Endodermal cell (in vitro differentiated cells): ENCODE results near the gene TNFSF10. TPM values are rescaled to one million over a fixed set of nuclear protein-coding genes. Genes with fewer than 3 reads are reported as not detected.
"Not testable (repeated sequence)": the region's sequence is repeated elsewhere in the genome, so short reads cannot be mapped to it uniquely, and the experiment has no call there.

ENCODE experiments used
- DNase-seq: peaks from one replicate; pipeline ENCODE4 v3.0.0-alpha.2; 2017
- H3K27ac ChIP-seq: 2 replicates; pipeline ENCODE4 v1.5.1; 2013; ENCODE audit warnings: mild to moderate bottlenecking, low read depth, low read length, moderate library complexity
- H3K27me3 ChIP-seq: 2 replicates; pipeline ENCODE4 v1.6.1; 2013; ENCODE audit warnings: mild to moderate bottlenecking, low read length, moderate library complexity; ENCODE audit not compliant: insufficient read depth, control insufficient read depth, poor library complexity, severe bottlenecking
- H3K36me3 ChIP-seq: 2 replicates; pipeline ENCODE4 v1.7.0; 2013; ENCODE audit warnings: mild to moderate bottlenecking, low read length, moderate library complexity; ENCODE audit not compliant: control insufficient read depth, insufficient read depth
- H3K4me1 ChIP-seq: one replicate; pipeline ENCODE4 v1.7.0; 2013; ENCODE audit warnings: low read length; ENCODE audit not compliant: control insufficient read depth, insufficient read depth
- H3K4me3 ChIP-seq: 2 replicates; pipeline ENCODE4 v1.5.1; 2013; ENCODE audit warnings: mild to moderate bottlenecking, low read length, moderate library complexity
- H3K9ac ChIP-seq: 2 replicates; pipeline ENCODE4 v1.6.1; 2013; ENCODE audit warnings: mild to moderate bottlenecking, low read length, moderate library complexity; ENCODE audit not compliant: poor library complexity, severe bottlenecking; ENCODE audit errors: extremely low read depth
- H3K9me3 ChIP-seq: 2 replicates; pipeline ENCODE4 v1.6.1; 2013; ENCODE audit warnings: mild to moderate bottlenecking, low read length, moderate library complexity; ENCODE audit not compliant: control insufficient read depth
- H3K27ac Mint-ChIP-seq: 2 replicates; pipeline ENCODE4 v1.8.0; 2020; ENCODE audit warnings: mixed read lengths
- H3K27me3 Mint-ChIP-seq: 2 replicates; pipeline ENCODE4 v1.8.0; 2021; ENCODE audit warnings: mild to moderate bottlenecking, mixed read lengths; ENCODE audit not compliant: insufficient read depth
- H3K36me3 Mint-ChIP-seq: 2 replicates; pipeline ENCODE4 v1.8.0; 2020; ENCODE audit warnings: low read depth, mixed read lengths
- H3K4me1 Mint-ChIP-seq: 2 replicates; pipeline ENCODE4 v1.8.0; 2020; ENCODE audit warnings: mixed read lengths
- H3K4me3 Mint-ChIP-seq: 2 replicates; pipeline ENCODE4 v1.8.0; 2020; ENCODE audit warnings: mild to moderate bottlenecking, moderate library complexity, mixed read lengths
- H3K9me3 Mint-ChIP-seq: 2 replicates; pipeline ENCODE4 v1.8.0; 2020; ENCODE audit warnings: mild to moderate bottlenecking, mixed read lengths
- WGBS, 2 experiments: methylation state at CpG; one replicate each; pipeline versions ENCODE4 v1.1.5 to v1.1.7; 2013; ENCODE audit warnings: missing lambda C conversion rate in 2 of 2, mixed read lengths in 1 of 2; ENCODE audit not compliant: insufficient coverage in 1 of 2, insufficient read length in 1 of 2; 5-methylcytosine and 5-hydroxymethylcytosine counted together
- total RNA-seq, 2 donors: library from RNA; stranded (reverse); fragmentation: NEBNext Ultra II Directional in 1 of 2; extraction: Animal tissue kit (Norgen Biotek cat#: 25700) in 1 of 2; gene quantifications; 2 replicates in 1 of 2; 3 replicates in 1 of 2; pipeline ENCODE4 v1.2.1, GENCODE V29; 2021
- TF ChIP-seq, protein P1 (sequence below): fragments of 200-600 bp; sonication (generic); conservative IDR thresholded peaks from 2 replicates; pipeline ENCODE4 v1.5.0; 2021; ENCODE audit warnings: antibody characterized with exemption, mild to moderate bottlenecking

TNFSF10 gene
- total RNA-seq, 2 donors from 2014 or later = 0.51 TPM; not detected in 1

DNA sequence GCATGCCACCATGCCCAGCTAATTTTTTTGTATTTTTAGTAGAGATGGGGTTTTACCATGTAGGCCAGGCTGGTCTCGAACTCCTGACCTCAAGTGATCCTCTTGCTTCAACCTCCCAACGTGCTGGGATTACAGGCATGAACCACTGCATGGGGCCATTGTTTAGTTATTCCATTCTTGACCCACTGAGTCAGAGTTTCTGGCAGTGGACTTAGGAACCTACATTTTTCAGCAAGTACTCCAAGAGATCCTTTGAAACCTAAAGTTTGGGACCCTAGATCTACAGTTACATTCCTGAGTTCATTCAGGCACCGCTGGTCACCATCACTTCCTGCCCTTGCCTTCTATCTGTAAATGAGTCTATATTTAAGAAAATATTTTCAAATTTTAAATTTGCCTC is 1.4 kb upstream of the TNFSF10 start:
- DNase-seq = no peak
- TF ChIP-seq, protein P1, sequence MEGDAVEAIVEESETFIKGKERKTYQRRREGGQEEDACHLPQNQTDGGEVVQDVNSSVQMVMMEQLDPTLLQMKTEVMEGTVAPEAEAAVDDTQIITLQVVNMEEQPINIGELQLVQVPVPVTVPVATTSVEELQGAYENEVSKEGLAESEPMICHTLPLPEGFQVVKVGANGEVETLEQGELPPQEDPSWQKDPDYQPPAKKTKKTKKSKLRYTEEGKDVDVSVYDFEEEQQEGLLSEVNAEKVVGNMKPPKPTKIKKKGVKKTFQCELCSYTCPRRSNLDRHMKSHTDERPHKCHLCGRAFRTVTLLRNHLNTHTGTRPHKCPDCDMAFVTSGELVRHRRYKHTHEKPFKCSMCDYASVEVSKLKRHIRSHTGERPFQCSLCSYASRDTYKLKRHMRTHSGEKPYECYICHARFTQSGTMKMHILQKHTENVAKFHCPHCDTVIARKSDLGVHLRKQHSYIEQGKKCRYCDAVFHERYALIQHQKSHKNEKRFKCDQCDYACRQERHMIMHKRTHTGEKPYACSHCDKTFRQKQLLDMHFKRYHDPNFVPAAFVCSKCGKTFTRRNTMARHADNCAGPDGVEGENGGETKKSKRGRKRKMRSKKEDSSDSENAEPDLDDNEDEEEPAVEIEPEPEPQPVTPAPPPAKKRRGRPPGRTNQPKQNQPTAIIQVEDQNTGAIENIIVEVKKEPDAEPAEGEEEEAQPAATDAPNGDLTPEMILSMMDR = no peak
- WGBS, 2 experiments = 85 to 87% methylated on average over 2 to 3 of the region's 3 CpGs
- H3K36me3 Mint-ChIP-seq = no peaks in the 10 kb centered on the region
- Histone ChIP-seq H3K4me3 (no peak overlapping the region), H3K4me1 (no peaks in the 10 kb centered on the region), H3K27me3 (no peaks in the 10 kb centered on the region), H3K27ac (no peak overlapping the region), H3K9me3 (no peaks in the 10 kb centered on the region), H3K36me3 (no peaks in the 10 kb centered on the region), H3K9ac (no peak overlapping the region)
- peaks cover 8% of the 10 kb centered on the region for H3K4me1 Mint-ChIP-seq
- no peak overlapping the region for H3K4me3 Mint-ChIP-seq
- H3K27ac Mint-ChIP-seq = no peak overlapping the region
- no peaks in the 10 kb centered on the region for H3K9me3 Mint-ChIP-seq
- H3K27me3 Mint-ChIP-seq = no peaks in the 10 kb centered on the region

DNA sequence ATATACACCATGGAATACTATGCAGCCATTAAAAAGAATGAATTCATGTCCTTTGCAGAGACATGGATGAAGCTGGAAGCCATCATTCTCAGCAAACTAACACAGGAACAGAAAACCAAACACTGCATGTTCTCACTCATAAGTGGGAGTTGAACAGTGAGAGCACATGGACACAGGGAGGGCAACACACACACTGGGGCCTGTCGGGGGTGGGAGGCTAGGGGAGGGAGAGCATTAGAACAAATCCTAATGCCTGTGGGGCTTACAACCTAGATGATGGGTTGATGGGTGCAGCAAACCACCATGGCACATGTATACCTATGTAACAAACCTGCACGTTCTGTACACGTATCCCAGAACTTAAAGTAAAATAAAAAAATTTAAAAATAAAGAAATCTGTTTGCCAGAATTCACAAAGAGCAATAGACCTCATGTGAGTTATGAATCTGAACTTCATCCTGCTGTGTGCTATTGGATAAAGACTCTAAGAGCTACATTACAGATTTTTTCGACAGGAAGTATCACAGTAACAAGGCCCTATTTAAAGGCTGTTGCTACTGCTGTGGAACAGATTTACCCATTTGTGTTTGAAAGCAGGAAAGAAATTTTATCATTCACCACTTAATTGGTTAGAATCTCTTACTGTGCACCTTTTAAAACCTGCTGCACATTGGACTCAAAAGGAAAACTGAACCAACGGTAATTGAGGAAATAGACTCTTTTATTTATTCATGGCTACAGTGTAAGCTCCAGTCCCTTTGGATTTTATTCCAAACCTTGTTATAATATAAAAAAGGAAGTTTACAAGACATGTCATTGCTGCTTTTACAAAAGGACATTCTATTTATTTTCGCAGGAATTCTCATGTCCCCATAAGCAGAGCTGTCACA is 1.1 kb downstream of the TNFSF10 start:
- not testable (repeated sequence) for H3K9ac ChIP-seq, H3K9me3 ChIP-seq, H3K36me3 Mint-ChIP-seq, H3K4me1 ChIP-seq, H3K27me3 ChIP-seq, H3K27ac Mint-ChIP-seq, H3K27ac ChIP-seq, H3K4me1 Mint-ChIP-seq, DNase-seq, H3K4me3 ChIP-seq, H3K27me3 Mint-ChIP-seq, H3K9me3 Mint-ChIP-seq, H3K4me3 Mint-ChIP-seq, H3K36me3 ChIP-seq
- 94 to 95% methylated on average over 3 to 6 of the region's 6 CpGs for WGBS, 2 experiments

DNA sequence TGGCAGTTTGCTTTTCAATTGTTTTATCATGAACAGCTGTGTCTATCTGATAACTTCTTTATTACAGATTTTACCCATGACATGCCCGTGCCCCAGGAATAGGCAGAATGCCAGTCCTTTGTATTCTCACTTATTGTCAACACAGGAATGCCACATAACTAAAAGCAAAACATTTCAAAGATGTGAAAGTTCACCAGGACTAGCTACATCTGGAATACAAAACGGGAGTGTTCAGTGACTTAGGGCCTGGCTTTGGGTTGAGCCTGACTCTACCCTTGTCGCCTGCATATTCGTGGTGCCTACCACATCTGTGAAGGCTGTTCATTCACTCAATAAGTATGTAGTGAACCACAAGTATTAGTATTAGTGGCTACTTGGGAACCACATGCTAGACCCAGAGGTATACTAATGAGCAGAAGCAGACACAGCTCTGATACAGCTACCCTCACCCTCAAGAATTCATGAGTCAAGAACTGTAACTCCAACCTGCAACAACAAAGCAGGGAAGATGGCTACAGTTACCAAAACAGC is 2.9 kb downstream of the TNFSF10 start:
- H3K9me3 Mint-ChIP-seq = no peaks in the 10 kb centered on the region
- no peaks in the 10 kb centered on the region for H3K27me3 Mint-ChIP-seq
- Histone ChIP-seq H3K27ac (no peak overlapping the region), H3K4me1 (no peaks in the 10 kb centered on the region), H3K9ac (no peak overlapping the region), H3K27me3 (no peaks in the 10 kb centered on the region), H3K36me3 (no peaks in the 10 kb centered on the region), H3K4me3 (no peak overlapping the region), H3K9me3 (no peaks in the 10 kb centered on the region)
- WGBS, 2 experiments = 85 to 100% methylated on average over 2 to 4 of the region's 4 CpGs
- no peaks in the 10 kb centered on the region for H3K36me3 Mint-ChIP-seq
- peaks cover 12% of the 10 kb centered on the region for H3K4me1 Mint-ChIP-seq
- H3K27ac Mint-ChIP-seq = no peak overlapping the region
- no peak for DNase-seq
- TF ChIP-seq, protein P1 = no peak
- no peak overlapping the region for H3K4me3 Mint-ChIP-seq
